ENCODE measurements around the gene BTBD16.

The BTBD16 gene

DNA sequence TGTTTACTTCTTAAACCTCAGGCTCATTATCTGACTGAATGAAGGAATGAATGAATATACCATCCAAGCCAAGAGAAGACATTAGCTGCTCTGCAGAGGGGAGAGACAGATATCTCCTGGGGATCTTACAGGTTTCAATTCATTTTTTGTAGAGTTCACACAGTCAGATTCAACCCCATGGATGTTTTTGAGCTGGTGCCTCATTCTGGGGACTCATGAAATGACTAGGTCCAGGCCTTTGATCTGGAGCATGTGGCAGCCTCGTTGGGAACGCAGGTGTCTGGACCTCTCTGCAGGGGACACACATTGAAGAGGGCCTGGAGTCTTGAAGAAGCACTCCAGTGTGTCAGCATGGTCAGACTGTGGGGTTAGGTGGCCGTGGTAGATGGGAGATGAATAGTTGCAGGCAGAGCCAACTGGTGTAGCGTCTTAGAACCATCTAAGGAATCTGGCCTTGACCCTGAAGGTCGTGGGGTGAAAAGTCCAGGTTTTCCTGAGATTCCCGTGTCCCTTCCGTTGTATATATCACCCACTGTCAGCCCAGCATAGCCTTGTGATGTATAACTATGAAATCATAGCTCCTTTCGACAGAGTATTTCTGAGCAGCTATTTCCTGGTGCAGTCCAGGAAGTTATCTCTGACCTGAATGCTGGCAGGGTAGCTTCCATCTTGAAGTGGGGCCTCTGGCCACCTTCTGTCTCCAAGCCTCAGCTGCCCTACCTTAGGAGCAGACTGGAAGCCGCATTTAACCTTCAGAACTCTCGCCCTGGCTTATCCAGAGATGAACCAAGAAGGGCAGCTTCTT lies 22.3 kb downstream of the BTBD16 start:
- no peaks in the 10 kb centered on the region for H3K9me3 ChIP-seq (ENCODE audit: control insufficient read depth, low read length)
- TF ChIP-seq CTCF (IDR thresholded peaks at IDR 0.05): no peak

DNA sequence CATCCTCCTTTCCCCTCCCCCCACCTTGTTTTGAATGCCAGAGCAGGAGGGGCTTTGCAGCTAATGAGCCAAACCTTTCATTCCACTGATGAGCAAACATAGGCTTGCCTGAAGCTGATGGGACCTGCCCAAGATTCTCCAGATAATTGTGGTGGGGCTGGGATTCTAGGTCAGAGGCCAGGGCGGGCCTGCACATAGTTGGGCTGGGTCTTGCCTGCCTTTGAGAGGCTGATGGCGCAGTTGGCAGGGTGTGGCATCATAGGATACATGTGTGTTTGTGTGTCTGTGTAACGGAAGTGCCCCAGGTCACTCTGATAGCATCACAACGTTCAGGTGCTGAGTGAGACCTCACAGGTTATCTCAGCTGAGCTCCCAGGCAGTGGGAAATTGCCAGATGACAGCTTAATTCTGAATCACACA lies 22.9 kb downstream of the BTBD16 start:
- Histone ChIP-seq H3K27me3 (ENCODE audit: control insufficient read depth, insufficient read depth, low read length) (no peaks in the 10 kb centered on the region), H3K4me1 (no peaks in the 10 kb centered on the region), H3K4me2 (ENCODE audit: low read length) (no peak overlapping the region), H3K36me3 (ENCODE audit: control insufficient read depth, insufficient read depth, low read length) (no peaks in the 10 kb centered on the region), H3K79me2 (no peaks in the 10 kb centered on the region), H3K27ac (no peak overlapping the region), H3K9ac (no peak overlapping the region), H3K4me3 (ENCODE audit: low read depth, low read length) (no peak overlapping the region), H2AFZ (no peak overlapping the region), H3K9me3 (ENCODE audit: control insufficient read depth, low read length) (no peaks in the 10 kb centered on the region)
- TF ChIP-seq CTCF (IDR thresholded peaks at IDR 0.05): no peak

More for the DNA sequence above, 22.3 kb downstream of the BTBD16 start:
- Histone ChIP-seq H3K79me2 (no peaks in the 10 kb centered on the region), H3K36me3 (ENCODE audit: control insufficient read depth, insufficient read depth, low read length) (no peaks in the 10 kb centered on the region), H3K4me2 (ENCODE audit: low read length) (no peak overlapping the region), H3K4me3 (ENCODE audit: low read depth, low read length) (no peak overlapping the region), H3K4me1 (no peaks in the 10 kb centered on the region), H3K9ac (no peak overlapping the region), H3K27ac (no peak overlapping the region), H3K27me3 (ENCODE audit: control insufficient read depth, insufficient read depth, low read length) (no peaks in the 10 kb centered on the region), H2AFZ (no peak overlapping the region)

- Histone ChIP-seq H3K9me3 (ENCODE audit: control insufficient read depth, low read length) (no peaks in the 10 kb centered on the region), H2AFZ (no peak overlapping the region), H3K4me1 (no peaks in the 10 kb centered on the region), H3K27me3 (ENCODE audit: control insufficient read depth, insufficient read depth, low read length) (no peaks in the 10 kb centered on the region), H3K9ac (no peak overlapping the region), H3K4me3 (ENCODE audit: low read depth, low read length) (no peak overlapping the region), H3K27ac (no peak overlapping the region), H3K79me2 (no peaks in the 10 kb centered on the region), H3K36me3 (ENCODE audit: control insufficient read depth, insufficient read depth, low read length) (no peaks in the 10 kb centered on the region), H3K4me2 (ENCODE audit: low read length) (no peak overlapping the region)
- no peak for TF ChIP-seq CTCF (IDR thresholded peaks at IDR 0.05)
Observed at GRCh38 chr10:122294511-122295450, 23.7 kb downstream of the BTBD16 start.

DNA sequence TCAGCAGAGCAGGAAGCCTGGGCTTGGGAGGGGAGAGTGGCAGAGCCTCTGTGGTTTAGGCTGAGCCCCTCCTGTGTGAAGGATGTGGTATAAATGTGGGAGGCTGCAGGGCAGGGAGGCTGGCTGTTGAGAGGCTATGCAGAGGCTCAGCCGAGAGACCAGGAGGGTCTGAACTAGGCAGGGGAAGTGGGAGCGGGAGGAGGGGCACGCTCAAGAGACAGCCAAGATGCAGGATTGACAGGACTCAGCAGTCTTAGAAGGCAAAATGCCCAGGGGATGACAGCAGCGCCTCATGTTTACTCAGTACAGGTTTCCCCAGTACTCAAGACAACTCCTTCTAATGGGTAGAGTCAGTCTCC lies 24.3 kb downstream of the BTBD16 start:
- no peaks in the 10 kb centered on the region for H3K79me2 ChIP-seq
- H3K4me1 ChIP-seq: no peaks in the 10 kb centered on the region
- no peak overlapping the region for H3K4me3 ChIP-seq (ENCODE audit: low read depth, low read length)
- H3K27ac ChIP-seq: no peak overlapping the region
- H3K9me3 ChIP-seq (ENCODE audit: control insufficient read depth, low read length): no peaks in the 10 kb centered on the region
- no peaks in the 10 kb centered on the region for H3K27me3 ChIP-seq (ENCODE audit: control insufficient read depth, insufficient read depth, low read length)
- no peak overlapping the region for H2AFZ ChIP-seq
- H3K36me3 ChIP-seq (ENCODE audit: control insufficient read depth, insufficient read depth, low read length): no peaks in the 10 kb centered on the region
- TF ChIP-seq CTCF (IDR thresholded peaks at IDR 0.05): no peak
- no peak overlapping the region for H3K9ac ChIP-seq
- H3K4me2 ChIP-seq (ENCODE audit: low read length): no peak overlapping the region

All from parathyroid adenoma (tissue), 2 donors.